Measurements from ENCODE around the gene SLC38A10.

The SLC38A10 gene

DNA sequence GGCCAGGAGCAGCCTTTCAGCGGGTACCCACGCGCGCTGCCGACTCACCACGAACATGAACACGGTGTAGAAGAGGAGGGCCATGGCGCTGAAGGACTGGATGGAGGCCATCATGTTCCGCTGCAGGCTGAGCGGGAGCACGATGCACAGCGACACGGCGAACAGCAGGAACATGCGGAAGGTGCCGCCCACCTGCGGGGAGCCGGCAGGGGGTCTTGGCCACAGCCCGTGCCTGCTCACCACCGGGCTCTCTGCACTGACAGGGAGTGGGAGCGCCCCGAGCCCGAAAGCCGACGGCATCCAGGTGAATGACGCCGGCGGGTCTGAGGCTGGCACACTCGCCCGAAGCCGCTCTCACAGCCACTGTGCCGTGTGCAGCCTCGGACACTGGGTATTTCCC lies 13.0 kb downstream of the SLC38A10 start:
- no peak overlapping the region for H3K4me3 ChIP-seq (ENCODE audit: low read length)
- TF ChIP-seq, protein P1, sequence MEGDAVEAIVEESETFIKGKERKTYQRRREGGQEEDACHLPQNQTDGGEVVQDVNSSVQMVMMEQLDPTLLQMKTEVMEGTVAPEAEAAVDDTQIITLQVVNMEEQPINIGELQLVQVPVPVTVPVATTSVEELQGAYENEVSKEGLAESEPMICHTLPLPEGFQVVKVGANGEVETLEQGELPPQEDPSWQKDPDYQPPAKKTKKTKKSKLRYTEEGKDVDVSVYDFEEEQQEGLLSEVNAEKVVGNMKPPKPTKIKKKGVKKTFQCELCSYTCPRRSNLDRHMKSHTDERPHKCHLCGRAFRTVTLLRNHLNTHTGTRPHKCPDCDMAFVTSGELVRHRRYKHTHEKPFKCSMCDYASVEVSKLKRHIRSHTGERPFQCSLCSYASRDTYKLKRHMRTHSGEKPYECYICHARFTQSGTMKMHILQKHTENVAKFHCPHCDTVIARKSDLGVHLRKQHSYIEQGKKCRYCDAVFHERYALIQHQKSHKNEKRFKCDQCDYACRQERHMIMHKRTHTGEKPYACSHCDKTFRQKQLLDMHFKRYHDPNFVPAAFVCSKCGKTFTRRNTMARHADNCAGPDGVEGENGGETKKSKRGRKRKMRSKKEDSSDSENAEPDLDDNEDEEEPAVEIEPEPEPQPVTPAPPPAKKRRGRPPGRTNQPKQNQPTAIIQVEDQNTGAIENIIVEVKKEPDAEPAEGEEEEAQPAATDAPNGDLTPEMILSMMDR (conservative IDR thresholded peaks at IDR 0.05; ENCODE audit: low read length) = no peak
- no peak for DNase-seq (ENCODE audit: low read depth)

DNA sequence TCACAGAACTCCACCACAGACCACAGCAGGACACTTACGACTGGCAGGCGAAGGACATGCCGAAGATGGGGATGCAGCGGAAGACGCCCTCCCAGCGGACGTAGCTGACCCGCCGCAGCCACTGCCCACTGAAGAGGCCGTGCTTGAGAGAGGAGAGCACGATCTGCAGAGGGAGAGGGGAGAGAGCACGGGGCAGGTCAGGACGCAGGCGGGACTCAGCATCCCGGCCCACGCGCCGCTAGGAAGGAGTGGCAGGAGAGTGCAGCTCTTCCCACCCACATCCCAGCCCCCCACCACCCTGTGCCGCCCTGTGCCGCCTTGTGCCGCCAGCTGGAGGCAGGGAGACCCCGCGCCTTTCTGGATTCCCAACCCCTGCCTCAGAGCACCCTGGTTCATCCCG lies 14.5 kb downstream of the SLC38A10 start:
- no peak for DNase-seq (ENCODE audit: low read depth)
- no peak overlapping the region for H3K4me3 ChIP-seq (ENCODE audit: low read length)
- TF ChIP-seq, protein P1 (conservative IDR thresholded peaks at IDR 0.05; ENCODE audit: low read length) = no peak

DNA sequence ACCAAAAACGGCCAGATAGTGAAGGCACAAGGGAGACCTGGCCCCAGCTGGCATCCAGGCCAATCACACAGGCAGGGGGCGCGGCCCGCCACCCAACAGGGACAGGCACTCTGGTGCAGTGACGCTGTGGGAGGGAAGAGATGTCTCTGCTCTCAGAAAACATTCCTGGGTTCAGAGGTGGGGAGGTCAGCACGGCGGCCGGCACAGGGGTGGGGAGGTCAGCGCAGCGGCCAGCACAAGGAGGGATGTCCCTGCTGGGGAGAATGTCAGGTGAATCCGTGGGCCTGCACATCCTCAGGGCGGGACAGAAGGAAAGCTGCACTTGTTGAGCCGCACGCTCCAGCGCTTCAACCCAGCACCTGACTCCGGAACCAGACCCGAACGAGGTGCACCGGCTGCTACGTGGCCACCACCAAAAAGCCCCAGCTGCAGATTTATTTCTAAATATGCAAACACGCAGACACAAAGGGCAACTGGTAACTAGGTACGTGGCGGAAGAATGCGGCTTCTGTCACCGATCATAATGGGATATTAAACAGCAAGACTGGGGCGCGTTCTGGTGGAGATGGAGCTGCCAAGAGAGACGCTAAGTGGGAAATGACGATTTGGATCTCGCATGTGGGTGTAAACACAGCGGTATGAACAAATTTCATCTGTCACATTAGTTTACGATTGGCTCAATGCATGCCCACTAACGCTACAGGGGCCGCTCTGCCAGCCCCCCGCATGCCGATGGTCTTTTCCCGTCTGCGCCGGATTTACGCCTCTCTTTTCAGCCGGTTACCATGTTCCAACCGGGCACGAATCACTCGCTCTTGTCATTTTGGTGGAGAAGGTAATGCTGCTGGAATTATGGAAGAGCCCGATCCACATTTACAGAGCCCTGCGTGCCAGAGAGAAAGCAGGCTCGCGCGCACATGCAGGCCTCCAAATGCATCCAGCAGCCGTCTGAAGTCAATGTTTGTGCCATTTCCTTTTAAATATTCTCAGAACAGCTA lies 15.5 kb downstream of the SLC38A10 start:
- DNase-seq (ENCODE audit: low read depth) = no peak
- no peak overlapping the region for H3K4me3 ChIP-seq (ENCODE audit: low read length)
- TF ChIP-seq, protein P1 (conservative IDR thresholded peaks at IDR 0.05; ENCODE audit: low read length) = no peak

DNA sequence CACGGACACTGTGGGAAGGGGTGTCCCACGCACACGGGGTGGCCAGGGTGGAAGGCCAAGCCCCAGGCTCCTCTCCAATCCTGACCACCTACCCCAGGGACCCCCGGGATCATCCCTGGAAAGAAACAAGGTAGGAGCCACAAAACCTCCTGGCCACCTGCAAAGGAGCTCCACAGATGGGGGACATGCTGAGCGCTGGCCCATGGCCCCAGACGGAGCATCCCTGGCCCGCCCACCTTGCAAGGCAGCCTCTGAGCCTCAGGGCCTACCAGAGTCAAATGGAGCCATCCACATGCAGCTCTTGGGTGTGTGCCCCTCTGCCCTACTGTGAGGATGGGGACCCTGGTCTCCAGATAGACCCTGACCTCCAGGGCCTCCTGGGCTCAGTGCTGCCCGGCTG lies 16.3 kb downstream of the SLC38A10 start:
- no peak overlapping the region for H3K4me3 ChIP-seq (ENCODE audit: low read length)
- TF ChIP-seq, protein P1 (conservative IDR thresholded peaks at IDR 0.05; ENCODE audit: low read length) = no peak
- DNase-seq (ENCODE audit: low read depth) = no peak

DNA sequence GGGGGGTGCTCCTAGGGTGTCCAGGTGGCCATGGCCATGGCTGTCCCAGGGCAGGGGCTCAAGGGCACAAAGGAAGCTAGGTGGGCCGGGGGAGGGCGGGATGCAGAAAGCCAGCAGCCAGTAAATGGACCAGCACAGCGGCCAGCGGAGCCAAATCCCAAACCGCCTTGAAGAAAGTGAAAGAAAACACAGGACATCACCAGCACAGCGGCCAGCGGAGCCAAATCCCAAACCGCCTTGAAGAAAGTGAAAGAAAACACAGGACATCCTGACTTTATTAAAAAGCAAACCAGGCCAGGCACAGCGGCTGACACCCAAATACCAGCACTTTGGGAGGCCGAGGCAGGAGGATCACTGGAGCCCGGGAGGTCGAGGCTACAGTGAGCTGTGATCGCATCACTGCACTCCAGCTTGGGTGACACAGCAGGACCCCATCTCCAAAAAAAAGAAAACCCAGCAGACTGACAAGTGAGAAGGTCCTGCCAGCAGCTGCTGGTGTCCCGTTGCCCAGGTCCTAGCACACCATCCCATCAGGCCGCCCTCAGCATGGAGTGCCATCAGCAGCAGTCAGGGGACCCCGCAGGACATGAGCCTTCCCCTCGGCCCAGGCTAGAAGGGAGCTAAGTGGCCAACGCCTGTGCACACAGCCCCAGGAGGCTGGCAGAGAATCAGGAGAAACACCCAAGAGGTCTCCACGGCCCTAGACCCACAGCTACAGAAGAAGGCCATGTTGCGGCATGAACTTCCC lies 17.0 kb downstream of the SLC38A10 start:
- TF ChIP-seq, protein P1 (conservative IDR thresholded peaks at IDR 0.05; ENCODE audit: low read length) = no peak
- no peak for DNase-seq (ENCODE audit: low read depth)
- no peak overlapping the region for H3K4me3 ChIP-seq (ENCODE audit: low read length)

DNA sequence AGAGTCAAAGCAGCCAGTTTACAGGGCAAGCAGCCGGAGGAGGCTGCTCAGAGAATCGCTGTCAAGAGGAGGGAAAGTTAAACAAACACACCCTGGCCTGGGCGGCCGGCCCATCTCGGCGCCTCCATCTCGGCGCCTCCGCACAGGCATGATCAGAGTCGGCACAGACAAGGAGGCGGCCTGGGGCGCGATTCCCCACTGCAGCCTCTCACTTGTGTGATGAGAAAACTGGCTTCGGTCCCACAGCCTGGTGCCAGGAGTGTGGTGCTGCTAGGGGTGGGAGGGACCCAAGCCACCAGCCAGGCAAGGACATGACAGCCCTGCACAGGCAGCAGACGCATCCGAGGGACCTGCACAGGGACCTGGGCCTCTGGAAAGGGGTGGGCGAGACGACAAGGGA lies 17.7 kb downstream of the SLC38A10 start:
- no peak overlapping the region for H3K4me3 ChIP-seq (ENCODE audit: low read length)
- TF ChIP-seq, protein P1 (conservative IDR thresholded peaks at IDR 0.05; ENCODE audit: low read length) = no peak
- no peak for DNase-seq (ENCODE audit: low read depth)

All from AG10803 (cell line).